Tibial nerve (tissue), 4 donors: ENCODE data around the gene FAM43A. TPM values are rescaled to one million over a fixed set of nuclear protein-coding genes. Genes with fewer than 3 reads are reported as not detected.

Source experiments
- DNase-seq, 2 donors: peaks; one replicate each; pipeline ENCODE4 v3.0.0-alpha.2; 2019; ENCODE audit warnings: low spot score in 2 of 2
- H3K27ac ChIP-seq, 4 donors: fragments of 200-600 bp; sonication (generic) in 3 of 4; one replicate each; pipeline ENCODE4 v1.5.1; 2017 to 2019; ENCODE audit warnings: mild to moderate bottlenecking in 1 of 4
- H3K27me3 ChIP-seq, 2 donors: fragments of 200-600 bp; sonication (generic) in 1 of 2; one replicate each; pipeline versions ENCODE4 v1.5.1 to v1.6.0; 2017 to 2019
- H3K36me3 ChIP-seq, 3 donors: fragments of 200-600 bp; sonication (generic); one replicate each; pipeline ENCODE4 v1.5.1; 2018 to 2019
- H3K4me1 ChIP-seq, 4 donors: fragments of 200-600 bp; sonication (generic) in 3 of 4; one replicate each; pipeline ENCODE4 v1.5.1; 2017 to 2019
- H3K4me3 ChIP-seq, 4 donors: fragments of 200-600 bp; sonication (generic) in 3 of 4; one replicate each; pipeline ENCODE4 v1.5.1; 2017 to 2019; ENCODE audit warnings: mild to moderate bottlenecking in 1 of 4, moderate library complexity in 1 of 4
- H3K9me3 ChIP-seq, 4 donors: fragments of 200-600 bp; sonication (generic) in 3 of 4; one replicate each; pipeline ENCODE4 v1.5.1; 2017 to 2019
- EP300 ChIP-seq, 2 donors: sonication (generic); formaldehyde crosslinking; IDR thresholded peaks; one replicate each; pipeline ENCODE4 v1.6.1; 2017; ENCODE audit warnings: antibody characterized with exemption in 2 of 2, mild to moderate bottlenecking in 1 of 2
- POLR2A ChIP-seq, 2 donors: fragments of 450-650 bp; IDR thresholded peaks; one replicate each; pipeline ENCODE4 v1.6.1; 2017; ENCODE audit warnings: antibody characterized with exemption in 2 of 2, mild to moderate bottlenecking in 2 of 2, moderate library complexity in 2 of 2
- WGBS, 2 donors: methylation state at CpG; one replicate each; pipeline ENCODE4 v1.1.5; 2018; 5-methylcytosine and 5-hydroxymethylcytosine counted together
- total RNA-seq, 4 donors: library from RNA; depleted of rRNA; stranded (reverse); fragments of >200 nt; gene quantifications; one replicate each; pipeline ENCODE4 v1.1.0, GENCODE V29; 2016
- TF ChIP-seq, protein P1 (sequence below), 5 experiments: fragments of 200-600 bp in 3 of 5; fragments of 450-650 bp in 2 of 5; sonication (generic) in 3 of 5; IDR thresholded peaks; one replicate each; pipeline ENCODE4 v1.5.1; 2016 to 2019; ENCODE audit warnings: antibody characterized with exemption in 5 of 5, mild to moderate bottlenecking in 3 of 5, moderate library complexity in 2 of 5

The FAM43A gene
- total RNA-seq, 4 donors from 2014 or later: 19.8 to 47.7 (median 35.8) TPM

DNA sequence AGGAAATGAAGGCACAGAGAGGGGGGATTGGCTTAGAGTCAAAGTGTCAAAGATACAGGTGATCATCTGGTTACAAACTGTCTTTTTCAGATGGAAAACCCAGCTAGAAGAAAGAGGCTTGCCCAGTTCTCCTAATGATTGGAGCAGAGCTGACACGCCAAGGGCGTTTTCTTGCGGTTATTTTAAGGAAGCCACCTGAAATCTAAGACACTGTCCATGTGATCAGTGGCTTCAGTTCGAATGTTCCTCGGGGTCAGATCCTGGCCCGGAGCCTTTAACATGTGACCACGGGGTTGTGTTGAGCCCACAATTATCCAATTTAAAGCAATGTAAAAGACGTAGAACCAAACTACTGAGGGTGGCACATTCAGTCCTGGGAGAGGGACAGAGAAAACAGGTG lies 19.5 kb downstream of the FAM43A start:
- H3K4me3 ChIP-seq: no peak overlapping the region
- H3K27me3 ChIP-seq: no peaks in the 10 kb centered on the region
- no peaks in the 10 kb centered on the region for H3K4me1 ChIP-seq
- DNase-seq: no peak
- 78 to 86% methylated on average over 8 of the region's 8 CpGs for WGBS, 2 donors
- H3K9me3 ChIP-seq: no peaks in the 10 kb centered on the region
- H3K36me3 ChIP-seq: no peaks in the 10 kb centered on the region
- no peak overlapping the region for H3K27ac ChIP-seq
- no peak for TF ChIP-seq POLR2A (IDR thresholded peaks at IDR 0.05)
- TF ChIP-seq, protein P1, sequence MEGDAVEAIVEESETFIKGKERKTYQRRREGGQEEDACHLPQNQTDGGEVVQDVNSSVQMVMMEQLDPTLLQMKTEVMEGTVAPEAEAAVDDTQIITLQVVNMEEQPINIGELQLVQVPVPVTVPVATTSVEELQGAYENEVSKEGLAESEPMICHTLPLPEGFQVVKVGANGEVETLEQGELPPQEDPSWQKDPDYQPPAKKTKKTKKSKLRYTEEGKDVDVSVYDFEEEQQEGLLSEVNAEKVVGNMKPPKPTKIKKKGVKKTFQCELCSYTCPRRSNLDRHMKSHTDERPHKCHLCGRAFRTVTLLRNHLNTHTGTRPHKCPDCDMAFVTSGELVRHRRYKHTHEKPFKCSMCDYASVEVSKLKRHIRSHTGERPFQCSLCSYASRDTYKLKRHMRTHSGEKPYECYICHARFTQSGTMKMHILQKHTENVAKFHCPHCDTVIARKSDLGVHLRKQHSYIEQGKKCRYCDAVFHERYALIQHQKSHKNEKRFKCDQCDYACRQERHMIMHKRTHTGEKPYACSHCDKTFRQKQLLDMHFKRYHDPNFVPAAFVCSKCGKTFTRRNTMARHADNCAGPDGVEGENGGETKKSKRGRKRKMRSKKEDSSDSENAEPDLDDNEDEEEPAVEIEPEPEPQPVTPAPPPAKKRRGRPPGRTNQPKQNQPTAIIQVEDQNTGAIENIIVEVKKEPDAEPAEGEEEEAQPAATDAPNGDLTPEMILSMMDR (IDR thresholded peaks at IDR 0.05): no peak
- no peak for TF ChIP-seq EP300 (IDR thresholded peaks at IDR 0.05)

DNA sequence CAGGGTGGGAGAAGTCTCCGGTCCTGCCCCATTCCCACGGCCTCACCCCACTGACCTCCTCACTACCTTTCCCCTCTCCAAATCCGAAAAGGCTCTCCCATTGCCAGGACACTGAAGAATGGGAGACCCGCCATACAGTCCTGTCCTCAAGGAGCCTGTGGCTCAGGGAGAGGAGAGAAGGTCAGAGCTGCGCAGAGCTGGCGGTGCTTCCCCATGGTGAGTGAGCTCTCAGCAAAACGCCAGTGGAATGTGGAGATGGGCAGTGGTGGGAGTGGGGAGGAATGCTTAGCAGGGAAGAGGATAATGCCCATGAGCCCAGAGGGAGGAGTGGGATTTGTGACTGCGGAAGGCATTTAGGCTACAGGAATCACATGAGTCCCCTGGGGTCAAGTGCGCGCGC lies 20.1 kb downstream of the FAM43A start:
- Histone ChIP-seq H3K27me3 (no peaks in the 10 kb centered on the region), H3K36me3 (no peaks in the 10 kb centered on the region), H3K9me3 (no peaks in the 10 kb centered on the region), H3K4me1 (no peaks in the 10 kb centered on the region), H3K27ac (no peak overlapping the region), H3K4me3 (no peak overlapping the region)
- no peak for TF ChIP-seq EP300 (IDR thresholded peaks at IDR 0.05)
- no peak for TF ChIP-seq POLR2A (IDR thresholded peaks at IDR 0.05)
- TF ChIP-seq, protein P1 (IDR thresholded peaks at IDR 0.05): no peak
- WGBS, 2 donors: 78 to 83% methylated on average over 10 to 11 of the region's 11 CpGs
- no peak for DNase-seq

DNA sequence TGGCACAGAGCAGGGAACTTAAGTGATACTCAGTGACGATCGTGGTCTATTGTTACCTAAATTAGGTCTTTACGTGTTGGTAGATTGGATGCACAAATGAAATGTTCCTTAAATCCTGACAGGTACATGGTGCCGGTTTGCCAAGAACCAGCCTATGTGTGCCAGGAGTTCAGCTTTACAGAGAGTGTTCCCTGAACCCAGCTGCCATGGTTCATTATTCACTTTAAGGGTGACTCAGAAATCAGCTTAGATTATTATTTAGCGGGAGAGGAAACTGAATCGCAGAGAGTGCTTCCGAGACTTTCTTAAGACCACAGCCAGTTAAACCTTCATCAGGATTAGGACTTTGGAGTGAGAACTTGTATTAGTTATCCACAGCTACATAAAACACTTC lies 21.5 kb downstream of the FAM43A start:
- no peak for DNase-seq
- H3K27ac ChIP-seq: no peak overlapping the region
- H3K27me3 ChIP-seq: no peaks in the 10 kb centered on the region
- TF ChIP-seq EP300 (IDR thresholded peaks at IDR 0.05) (no peak), POLR2A (IDR thresholded peaks at IDR 0.05) (no peak)
- TF ChIP-seq, protein P1 (IDR thresholded peaks at IDR 0.05): no peak
- peaks cover 0 to 4% (median 0%) of the 10 kb centered on the region in 4 donors for H3K4me1 ChIP-seq
- 79 to 92% methylated on average over 7 of the region's 7 CpGs for WGBS, 2 donors
- no peaks in the 10 kb centered on the region for H3K9me3 ChIP-seq
- H3K36me3 ChIP-seq: no peaks in the 10 kb centered on the region
- H3K4me3 ChIP-seq: no peak overlapping the region

DNA sequence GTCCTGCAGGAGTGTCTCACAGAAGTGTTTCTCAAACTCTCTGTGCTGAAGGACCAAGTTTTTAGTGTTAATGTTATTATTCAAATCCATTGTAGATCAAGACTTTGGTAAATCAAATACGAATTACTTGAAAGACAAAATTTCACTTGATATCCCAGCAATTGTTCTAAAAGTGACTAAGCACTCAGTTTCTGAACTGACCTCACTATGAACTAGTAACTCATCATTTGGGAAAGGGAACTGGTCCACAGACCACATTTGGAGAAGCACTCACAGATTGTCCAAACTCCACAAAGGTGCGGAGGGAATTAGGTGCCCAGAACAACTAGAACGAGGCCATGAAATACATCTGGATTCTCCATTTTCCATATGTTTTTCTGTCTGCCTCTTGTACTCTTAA lies 25.6 kb downstream of the FAM43A start:
- no peaks in the 10 kb centered on the region for H3K9me3 ChIP-seq
- no peak for DNase-seq
- no peaks in the 10 kb centered on the region for H3K27me3 ChIP-seq
- TF ChIP-seq EP300 (IDR thresholded peaks at IDR 0.05) (no peak), POLR2A (IDR thresholded peaks at IDR 0.05) (no peak)
- TF ChIP-seq, protein P1 (IDR thresholded peaks at IDR 0.05): no peak
- H3K27ac ChIP-seq: no peak overlapping the region
- 87 to 96% methylated on average over 3 of the region's 3 CpGs for WGBS, 2 donors
- H3K4me3 ChIP-seq: no peak overlapping the region
- peaks cover 0 to 7% (median 0%) of the 10 kb centered on the region in 4 donors for H3K4me1 ChIP-seq
- no peaks in the 10 kb centered on the region for H3K36me3 ChIP-seq

DNA sequence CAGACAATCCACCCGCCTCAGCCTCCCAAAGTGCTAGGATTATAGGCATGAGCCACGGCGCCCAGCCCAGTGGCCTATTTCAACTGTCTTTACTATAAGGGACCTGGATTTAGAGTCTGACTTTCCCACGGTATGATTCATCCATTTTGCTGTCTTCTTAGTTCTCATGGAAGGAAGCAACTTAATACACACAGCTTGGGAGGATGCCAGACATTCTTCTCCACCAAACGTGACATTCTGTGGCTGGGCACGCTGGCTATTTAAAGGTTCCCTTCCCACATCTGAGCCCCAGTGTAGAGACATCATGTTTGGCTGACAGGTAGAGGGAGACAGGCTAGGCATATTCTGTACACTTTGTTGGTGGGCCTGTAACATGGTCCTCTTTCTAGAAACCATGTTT lies 26.2 kb downstream of the FAM43A start:
- peak in 1 of 2 donors; percentile 24 for DNase-seq
- no peaks in the 10 kb centered on the region for H3K27me3 ChIP-seq
- whole genome bisulfite sequencing, 2 donors: 54 to 55% methylated on average over 6 of the region's 6 CpGs

More for the DNA sequence above, 26.2 kb downstream of the FAM43A start:
- Histone ChIP-seq H3K36me3 (no peaks in the 10 kb centered on the region), H3K4me1 (peaks cover 0 to 7% (median 0%) of the 10 kb centered on the region in 4 donors), H3K4me3 (no peak overlapping the region), H3K9me3 (no peaks in the 10 kb centered on the region), H3K27ac (no peak overlapping the region)
- TF ChIP-seq, protein P1 (IDR thresholded peaks at IDR 0.05): no peak
- TF ChIP-seq EP300 (IDR thresholded peaks at IDR 0.05) (no peak), POLR2A (IDR thresholded peaks at IDR 0.05) (no peak)
